Spleen (tissue), 7 donors: ENCODE results near the gene CHST15.
A peak's percentile ranks its signal among the peaks of the same experiment; 100 is the strongest.

Source experiments
- CTCF ChIP-seq, 11 experiments: fragments of 200-600 bp in 7 of 11; fragments of 450-650 bp in 4 of 11; sonication (generic) in 4 of 11; IDR thresholded peaks in 8 of 11; conservative IDR thresholded peaks in 3 of 11; 1 replicate in 7 of 11; 2 replicates in 4 of 11; pipeline versions ENCODE4 v1.4.0 to v1.8.0; 2016 to 2021; ENCODE audit warnings: antibody characterized with exemption in 11 of 11, inconsistent platforms in 4 of 11, mild to moderate bottlenecking in 1 of 11
- POLR2A ChIP-seq, 3 donors: fragments of 450-650 bp; IDR thresholded peaks; one replicate each; pipeline ENCODE4 v1.5.1; 2017; ENCODE audit warnings: antibody characterized with exemption in 3 of 3, mild to moderate bottlenecking in 1 of 3
- POLR2AphosphoS5 ChIP-seq, 3 donors: sonication (generic); formaldehyde crosslinking; IDR thresholded peaks; one replicate each; pipeline ENCODE4 v1.5.1; 2017; ENCODE audit warnings: antibody characterized with exemption in 3 of 3
- donor health status: DM: no; HTN: no; CAD: no; lungs with moderate emphysema.
- donor health status: DM: no; HTN: no; CAD: no.
- donor health status: DM: no; HTN: no; CAD: no.

DNA sequence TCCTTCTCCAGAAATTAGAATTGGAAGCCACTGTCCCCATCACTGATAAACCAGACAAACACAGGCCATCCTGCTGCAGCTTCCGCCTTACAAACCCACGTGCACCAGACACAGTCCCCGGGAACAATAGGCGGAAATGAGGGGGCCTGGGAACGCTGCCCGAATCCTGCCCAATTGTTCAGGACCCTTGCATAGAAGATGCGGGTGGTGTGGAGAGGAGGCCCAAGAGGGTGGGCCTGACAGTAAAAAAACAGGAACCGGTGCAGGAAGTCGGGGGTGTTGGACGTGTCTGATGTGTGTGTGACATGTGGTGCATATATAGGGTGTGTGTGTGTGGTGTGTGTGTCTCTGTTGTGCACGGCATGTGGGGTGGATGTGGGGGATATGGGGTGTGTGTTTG is 26.5 kb upstream of the CHST15 start:
- TF ChIP-seq POLR2AphosphoS5 (IDR thresholded peaks at IDR 0.05): peak in 2 of 3 donors; percentile 48 to 69
- no peak for TF ChIP-seq POLR2A (IDR thresholded peaks at IDR 0.05)
- no peak for TF ChIP-seq CTCF (IDR thresholded peaks at IDR 0.05 in 8 of 11, conservative IDR thresholded peaks at IDR 0.05 in 3 of 11)
